Suprapubic skin (tissue), 4 donors: Measurements from ENCODE around the gene ZDHHC19.

ENCODE experiments used
- EP300 ChIP-seq: sonication (generic); formaldehyde crosslinking; IDR thresholded peaks from one replicate; pipeline ENCODE4 v1.6.1; 2017; ENCODE audit warnings: antibody characterized with exemption
- POLR2A ChIP-seq, 2 donors: fragments of 450-650 bp; IDR thresholded peaks; one replicate each; pipeline ENCODE4 v1.6.1; 2017; ENCODE audit warnings: antibody characterized with exemption in 2 of 2, mild to moderate bottlenecking in 2 of 2, moderate library complexity in 2 of 2
- POLR2AphosphoS5 ChIP-seq, 3 donors: sonication (generic); formaldehyde crosslinking; IDR thresholded peaks; one replicate each; pipeline ENCODE4 v1.6.1; 2017; ENCODE audit warnings: antibody characterized with exemption in 3 of 3
- TF ChIP-seq, protein P1 (sequence below), 2 donors: fragments of 200-600 bp in 1 of 2; fragments of 450-650 bp in 1 of 2; sonication (generic) in 1 of 2; IDR thresholded peaks; one replicate each; pipeline ENCODE4 v1.5.1; 2016 to 2019; ENCODE audit warnings: antibody characterized with exemption in 2 of 2, mild to moderate bottlenecking in 1 of 2, moderate library complexity in 1 of 2

DNA sequence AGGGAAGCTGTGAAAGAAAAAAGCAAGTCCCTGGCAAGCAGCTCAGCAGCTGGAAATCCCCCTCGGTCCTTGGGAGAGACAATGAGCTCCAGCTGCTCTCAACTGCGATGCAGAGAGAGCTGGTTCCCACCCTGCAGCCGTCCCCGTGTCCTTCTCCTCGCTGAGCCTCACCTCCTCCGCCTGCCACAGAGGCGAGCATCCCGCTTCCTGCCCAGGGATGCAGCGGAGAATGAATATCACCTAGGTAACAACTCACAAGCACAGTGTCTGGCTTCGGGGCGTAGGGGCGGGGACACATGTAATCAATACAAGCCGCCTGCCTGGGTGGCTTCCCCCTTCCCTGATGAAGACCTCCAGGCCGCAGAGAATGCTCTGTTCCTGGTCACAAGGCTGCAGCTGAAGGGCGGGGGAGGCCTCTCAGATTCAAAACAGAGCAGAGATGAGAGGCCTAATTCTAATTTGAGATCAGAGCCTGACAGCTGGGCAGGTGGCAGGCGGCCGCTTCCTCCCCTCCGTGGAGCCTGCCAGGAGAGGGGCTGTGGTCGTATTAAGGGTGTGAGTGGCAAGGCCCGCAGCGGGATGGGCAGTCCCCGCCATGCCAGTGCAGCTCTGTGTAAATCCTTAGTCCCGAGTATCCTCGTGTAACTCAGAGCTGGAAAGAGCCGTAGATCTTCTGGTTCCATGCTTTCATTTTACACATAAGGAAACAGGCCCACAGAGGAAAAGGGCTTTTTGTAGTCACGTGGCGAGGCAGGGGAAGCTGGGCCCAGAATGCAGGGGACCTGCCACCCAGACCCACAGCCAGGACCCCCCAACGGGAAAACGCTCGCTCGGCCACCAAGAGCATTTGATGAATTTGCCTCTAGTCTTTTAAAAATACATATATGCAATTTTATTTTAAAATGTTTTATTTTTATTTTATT lies 24.3 kb downstream of the ZDHHC19 start:
- no peak for TF ChIP-seq POLR2AphosphoS5 (IDR thresholded peaks at IDR 0.05)
- TF ChIP-seq POLR2A (IDR thresholded peaks at IDR 0.05) = no peak
- TF ChIP-seq, protein P1, sequence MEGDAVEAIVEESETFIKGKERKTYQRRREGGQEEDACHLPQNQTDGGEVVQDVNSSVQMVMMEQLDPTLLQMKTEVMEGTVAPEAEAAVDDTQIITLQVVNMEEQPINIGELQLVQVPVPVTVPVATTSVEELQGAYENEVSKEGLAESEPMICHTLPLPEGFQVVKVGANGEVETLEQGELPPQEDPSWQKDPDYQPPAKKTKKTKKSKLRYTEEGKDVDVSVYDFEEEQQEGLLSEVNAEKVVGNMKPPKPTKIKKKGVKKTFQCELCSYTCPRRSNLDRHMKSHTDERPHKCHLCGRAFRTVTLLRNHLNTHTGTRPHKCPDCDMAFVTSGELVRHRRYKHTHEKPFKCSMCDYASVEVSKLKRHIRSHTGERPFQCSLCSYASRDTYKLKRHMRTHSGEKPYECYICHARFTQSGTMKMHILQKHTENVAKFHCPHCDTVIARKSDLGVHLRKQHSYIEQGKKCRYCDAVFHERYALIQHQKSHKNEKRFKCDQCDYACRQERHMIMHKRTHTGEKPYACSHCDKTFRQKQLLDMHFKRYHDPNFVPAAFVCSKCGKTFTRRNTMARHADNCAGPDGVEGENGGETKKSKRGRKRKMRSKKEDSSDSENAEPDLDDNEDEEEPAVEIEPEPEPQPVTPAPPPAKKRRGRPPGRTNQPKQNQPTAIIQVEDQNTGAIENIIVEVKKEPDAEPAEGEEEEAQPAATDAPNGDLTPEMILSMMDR (IDR thresholded peaks at IDR 0.05) = no peak
- no peak for TF ChIP-seq EP300
